Upper lobe of right lung (tissue), 1 donor: Measurements from ENCODE around the gene CCDC187. TPM values are rescaled to one million over a fixed set of nuclear protein-coding genes. Genes with fewer than 3 reads are reported as not detected.

ENCODE experiments used
- ATAC-seq: fragments of 200-7000 bp; cut with Tn5 transposase; one replicate; pipeline ENCODE4 v1.9.1; 2020; ENCODE audit warnings: mild to moderate bottlenecking, moderate library complexity
- DNase-seq: peaks from one replicate; pipeline ENCODE4 v3.0.0-alpha.2; 2020
- H3K27ac ChIP-seq: fragments of 200-600 bp; one replicate; pipeline ENCODE4 v1.8.0; 2022
- H3K27me3 ChIP-seq: fragments of 200-600 bp; one replicate; pipeline ENCODE4 v1.8.0; 2022; ENCODE audit warnings: mild to moderate bottlenecking
- H3K36me3 ChIP-seq: fragments of 200-600 bp; one replicate; pipeline ENCODE4 v1.8.0; 2022
- H3K4me1 ChIP-seq: fragments of 200-600 bp; one replicate; pipeline ENCODE4 v1.8.0; 2022
- H3K4me3 ChIP-seq: fragments of 200-600 bp; one replicate; pipeline ENCODE4 v1.8.0; 2022; ENCODE audit warnings: mild to moderate bottlenecking
- H3K9me3 ChIP-seq: fragments of 200-600 bp; one replicate; pipeline ENCODE4 v1.8.0; 2022
- intact Hi-C: fragments of 100-400 bp; cut with DNase I; formaldehyde crosslinking; loops from one replicate; pipeline ENCODE4 v1.11.0; 2022
- total RNA-seq: library from RNA; stranded (reverse); fragmentation: NEBNext Ultra II Directional; extraction: Animal tissue kit (Norgen Biotek cat#: 25700); gene quantifications from one replicate; pipeline ENCODE4 v1.2.1, GENCODE V29; 2021
- TF ChIP-seq, protein P1 (sequence below): fragments of 200-600 bp; IDR thresholded peaks from one replicate; pipeline ENCODE4 v1.8.0; 2022; ENCODE audit warnings: antibody characterized with exemption
- donor health status: DM: no; HTN: yes; CAD: no; lungs with severe emphysema.

CCDC187 gene
- total RNA-seq, 1 donor from 2014 or later = 0.09 TPM

DNA sequence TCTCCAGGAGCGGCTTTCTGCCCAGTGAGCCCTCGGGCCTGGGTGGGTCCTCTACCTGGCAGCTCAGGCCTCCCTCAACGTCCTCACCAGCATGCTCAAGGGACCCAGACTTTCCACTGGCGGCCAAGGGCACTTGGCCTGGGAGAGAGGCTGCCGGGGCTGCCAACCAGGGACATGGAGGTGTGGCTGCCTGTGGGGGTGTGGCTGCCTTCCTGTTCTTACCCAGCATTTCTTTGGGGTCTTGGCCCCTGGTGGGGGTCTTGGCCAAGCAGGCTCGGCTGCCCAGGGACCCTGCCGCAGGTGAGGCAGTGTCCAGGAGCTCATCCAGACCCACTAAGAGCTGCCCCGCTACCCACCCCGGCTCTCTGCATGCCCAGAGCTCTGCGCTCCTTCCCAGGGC is 51.0 kb downstream of the CCDC187 start:
- no peaks in the 10 kb centered on the region for H3K36me3 ChIP-seq
- H3K9me3 ChIP-seq = no peaks in the 10 kb centered on the region
- DNase-seq (no peak), ATAC-seq (no peak)
- intact Hi-C loops = no loop called here
- H3K27ac ChIP-seq = no peak overlapping the region
- TF ChIP-seq, protein P1, sequence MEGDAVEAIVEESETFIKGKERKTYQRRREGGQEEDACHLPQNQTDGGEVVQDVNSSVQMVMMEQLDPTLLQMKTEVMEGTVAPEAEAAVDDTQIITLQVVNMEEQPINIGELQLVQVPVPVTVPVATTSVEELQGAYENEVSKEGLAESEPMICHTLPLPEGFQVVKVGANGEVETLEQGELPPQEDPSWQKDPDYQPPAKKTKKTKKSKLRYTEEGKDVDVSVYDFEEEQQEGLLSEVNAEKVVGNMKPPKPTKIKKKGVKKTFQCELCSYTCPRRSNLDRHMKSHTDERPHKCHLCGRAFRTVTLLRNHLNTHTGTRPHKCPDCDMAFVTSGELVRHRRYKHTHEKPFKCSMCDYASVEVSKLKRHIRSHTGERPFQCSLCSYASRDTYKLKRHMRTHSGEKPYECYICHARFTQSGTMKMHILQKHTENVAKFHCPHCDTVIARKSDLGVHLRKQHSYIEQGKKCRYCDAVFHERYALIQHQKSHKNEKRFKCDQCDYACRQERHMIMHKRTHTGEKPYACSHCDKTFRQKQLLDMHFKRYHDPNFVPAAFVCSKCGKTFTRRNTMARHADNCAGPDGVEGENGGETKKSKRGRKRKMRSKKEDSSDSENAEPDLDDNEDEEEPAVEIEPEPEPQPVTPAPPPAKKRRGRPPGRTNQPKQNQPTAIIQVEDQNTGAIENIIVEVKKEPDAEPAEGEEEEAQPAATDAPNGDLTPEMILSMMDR = no peak
- H3K27me3 ChIP-seq = peaks cover 13% of the 10 kb centered on the region
- H3K4me3 ChIP-seq = no peak overlapping the region
- H3K4me1 ChIP-seq = no peaks in the 10 kb centered on the region

DNA sequence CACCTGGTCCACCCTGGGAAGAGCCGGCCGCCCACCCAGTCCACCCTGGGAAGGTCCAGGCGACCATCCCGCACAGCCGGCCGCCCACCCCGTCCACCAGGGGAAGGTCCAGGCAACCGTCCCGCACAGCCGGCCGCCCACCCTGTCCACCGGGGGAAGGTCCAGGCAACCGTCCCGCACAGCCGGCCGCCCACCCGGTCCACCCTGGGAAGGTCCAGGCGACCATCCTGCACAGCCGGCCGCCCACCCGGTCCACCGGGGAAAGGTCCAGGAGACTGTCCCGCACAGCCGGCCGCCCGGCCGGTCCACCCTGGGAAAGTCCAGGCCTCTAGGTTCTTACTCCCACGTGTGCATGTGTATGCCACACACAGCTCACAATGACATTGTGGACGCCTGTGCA is 51.6 kb downstream of the CCDC187 start:
- Histone ChIP-seq H3K4me3 (no peak overlapping the region), H3K9me3 (no peaks in the 10 kb centered on the region), H3K27ac (no peak overlapping the region), H3K27me3 (peaks cover 13% of the 10 kb centered on the region), H3K4me1 (no peaks in the 10 kb centered on the region), H3K36me3 (no peaks in the 10 kb centered on the region)
- no peak for ATAC-seq
- no peak for DNase-seq
- TF ChIP-seq, protein P1 = no peak
- intact Hi-C loops = no loop called here

- intact Hi-C loops = no loop called here
- Histone ChIP-seq H3K4me3 (no peak overlapping the region), H3K9me3 (no peaks in the 10 kb centered on the region), H3K27me3 (peaks cover 9% of the 10 kb centered on the region), H3K4me1 (no peaks in the 10 kb centered on the region), H3K27ac (no peak overlapping the region), H3K36me3 (no peaks in the 10 kb centered on the region)
- DNase-seq (no peak), ATAC-seq (no peak)
- TF ChIP-seq, protein P1 = no peak
Observed at GRCh38 chr9:136251264-136252115, 52.4 kb downstream of the CCDC187 start.

DNA sequence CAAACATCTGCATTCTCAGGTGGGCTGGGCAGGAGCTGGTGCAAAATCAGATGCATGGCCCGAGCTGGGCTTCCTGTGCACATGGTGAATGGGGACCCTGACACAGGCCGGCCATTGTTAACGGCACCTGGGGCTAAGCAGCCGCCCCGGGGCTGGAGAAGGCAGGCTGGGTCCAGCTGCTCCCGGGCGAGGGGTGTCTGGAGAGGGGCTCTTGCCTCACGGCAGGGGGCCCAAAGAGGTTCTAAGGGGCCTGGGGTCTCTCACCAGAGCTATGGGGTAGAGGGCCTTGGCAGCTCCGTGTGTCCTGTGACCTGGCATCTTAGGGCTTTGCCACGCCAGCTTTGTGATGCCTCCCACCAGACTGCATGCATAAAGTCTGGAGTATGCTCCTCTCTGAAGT is 53.2 kb downstream of the CCDC187 start:
- Histone ChIP-seq H3K27ac (no peak overlapping the region), H3K4me1 (no peaks in the 10 kb centered on the region), H3K36me3 (no peaks in the 10 kb centered on the region), H3K27me3 (peaks cover 8% of the 10 kb centered on the region), H3K4me3 (no peak overlapping the region), H3K9me3 (no peaks in the 10 kb centered on the region)
- TF ChIP-seq, protein P1 = no peak
- ATAC-seq = no peak
- intact Hi-C loops = no loop called here
- no peak for DNase-seq

- TF ChIP-seq, protein P1 = no peak
- Histone ChIP-seq H3K27ac (no peak overlapping the region), H3K4me3 (no peak overlapping the region), H3K36me3 (no peaks in the 10 kb centered on the region), H3K4me1 (peaks cover 1% of the 10 kb centered on the region), H3K9me3 (no peaks in the 10 kb centered on the region), H3K27me3 (peaks cover 8% of the 10 kb centered on the region)
- no peak for ATAC-seq
- intact Hi-C loops = no loop called here
- DNase-seq = no peak
Observed at GRCh38 chr9:136249877-136250559, 53.9 kb downstream of the CCDC187 start.
